Thymus (tissue), 11 donors: Measurements from ENCODE around the gene IQCE. TPM values are rescaled to one million over a fixed set of nuclear protein-coding genes. Genes with fewer than 3 reads are reported as not detected.

Source experiments
- DNase-seq, 9 donors: peaks; one replicate each; pipeline ENCODE4 v3.0.0-alpha.2; 2013; ENCODE audit warnings: low spot score in 9 of 9, low read depth in 6 of 9, missing footprints in 1 of 9
- H3K27ac ChIP-seq, 2 donors: one replicate each; pipeline ENCODE4 v1.5.1; 2013; ENCODE audit warnings: control low read depth in 1 of 2, low read depth in 1 of 2, low read length in 1 of 2, mild to moderate bottlenecking in 1 of 2, moderate library complexity in 1 of 2
- H3K27me3 ChIP-seq, 2 donors: one replicate each; pipeline ENCODE4 v1.5.1; 2013; ENCODE audit warnings: low read length in 1 of 2; ENCODE audit not compliant: control insufficient read depth in 2 of 2, insufficient read depth in 1 of 2
- H3K36me3 ChIP-seq, 2 donors: one replicate each; pipeline ENCODE4 v1.5.1; 2013; ENCODE audit warnings: low read length in 1 of 2, mild to moderate bottlenecking in 1 of 2, moderate library complexity in 1 of 2; ENCODE audit not compliant: control insufficient read depth in 2 of 2, insufficient read depth in 2 of 2
- H3K4me1 ChIP-seq, 2 donors: one replicate each; pipeline ENCODE4 v1.5.1; 2013; ENCODE audit warnings: low read length in 2 of 2; ENCODE audit not compliant: control insufficient read depth in 2 of 2, insufficient read depth in 2 of 2
- H3K4me3 ChIP-seq, 2 donors: one replicate each; pipeline ENCODE4 v1.5.1; 2013; ENCODE audit warnings: low read length in 2 of 2, control low read depth in 1 of 2, mild to moderate bottlenecking in 1 of 2
- H3K9me3 ChIP-seq, 2 donors: one replicate each; pipeline ENCODE4 v1.5.1; 2013; ENCODE audit warnings: low read length in 1 of 2, mild to moderate bottlenecking in 1 of 2; ENCODE audit not compliant: control insufficient read depth in 2 of 2, insufficient read depth in 1 of 2
- WGBS: extraction: QIAGEN DNeasy Blood & Tissue Kit; methylation state at CpG from one replicate; pipeline ENCODE4 v1.1.7; 2013; 5-methylcytosine and 5-hydroxymethylcytosine counted together
- polyA plus RNA-seq: library from polyadenylated mRNA; stranded (reverse); fragments of 200-250 nt; gene quantifications from one replicate; pipeline ENCODE4 v1.2.3, GENCODE V29; 2013
- total RNA-seq: library from RNA; stranded (reverse); fragments of 120-200 nt; gene quantifications from one replicate; pipeline ENCODE4 v1.2.4, GENCODE V29; 2013
- donor health status: healthy.

IQCE gene
- total and polyA plus RNA-seq, 2 donors, result 3.8 to 4.2 TPM

DNA sequence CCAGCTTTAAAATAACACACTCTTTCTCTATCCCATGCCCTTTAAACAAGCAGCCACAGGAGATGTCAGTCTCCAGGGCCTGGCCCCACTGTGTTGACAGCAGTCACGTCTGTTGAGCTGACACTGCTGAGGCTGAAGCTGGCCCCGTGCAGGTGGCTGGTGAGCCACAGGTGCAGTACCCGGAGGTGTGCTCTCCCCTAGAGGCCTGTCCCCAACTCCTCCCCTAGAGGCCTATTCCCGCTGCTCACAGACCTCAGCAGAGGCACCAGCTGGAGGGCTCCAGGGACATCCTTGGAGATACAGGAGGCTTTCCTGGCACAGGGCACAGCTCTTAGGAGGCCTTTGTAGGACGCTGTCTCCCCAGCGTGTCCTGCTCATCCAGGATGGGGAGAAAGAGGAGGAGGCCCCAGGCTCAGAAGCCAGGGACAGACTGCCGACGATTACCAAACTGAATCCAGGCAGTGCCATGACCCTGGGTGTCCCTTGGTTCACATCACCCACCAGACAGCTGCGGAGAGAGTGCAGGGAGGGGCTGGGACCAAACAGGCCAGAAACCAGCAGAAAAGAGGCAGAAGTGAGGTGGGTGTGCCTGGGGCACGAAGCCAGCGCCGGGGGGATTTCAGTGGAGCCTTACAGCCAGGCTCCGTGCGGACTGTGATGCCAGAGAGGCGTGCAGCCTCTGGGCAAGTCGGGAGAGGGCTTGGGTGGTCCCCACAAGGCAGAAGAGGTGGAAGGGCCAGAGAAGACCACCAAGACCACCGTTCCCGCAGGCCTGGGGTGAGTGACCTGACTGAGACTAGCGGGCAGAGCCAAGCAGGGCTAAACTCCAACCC is 54.5 kb downstream of the IQCE start:
- Histone ChIP-seq H3K36me3 (no peaks in the 10 kb centered on the region), H3K27ac (no peak overlapping the region), H3K4me3 (no peak overlapping the region), H3K27me3 (no peaks in the 10 kb centered on the region), H3K9me3 (no peaks in the 10 kb centered on the region), H3K4me1 (peaks cover 0 to 33% of the 10 kb centered on the region in 2 donors)
- no peak for DNase-seq
- 93% methylated on average over 19 of the region's 19 CpGs for WGBS

DNA sequence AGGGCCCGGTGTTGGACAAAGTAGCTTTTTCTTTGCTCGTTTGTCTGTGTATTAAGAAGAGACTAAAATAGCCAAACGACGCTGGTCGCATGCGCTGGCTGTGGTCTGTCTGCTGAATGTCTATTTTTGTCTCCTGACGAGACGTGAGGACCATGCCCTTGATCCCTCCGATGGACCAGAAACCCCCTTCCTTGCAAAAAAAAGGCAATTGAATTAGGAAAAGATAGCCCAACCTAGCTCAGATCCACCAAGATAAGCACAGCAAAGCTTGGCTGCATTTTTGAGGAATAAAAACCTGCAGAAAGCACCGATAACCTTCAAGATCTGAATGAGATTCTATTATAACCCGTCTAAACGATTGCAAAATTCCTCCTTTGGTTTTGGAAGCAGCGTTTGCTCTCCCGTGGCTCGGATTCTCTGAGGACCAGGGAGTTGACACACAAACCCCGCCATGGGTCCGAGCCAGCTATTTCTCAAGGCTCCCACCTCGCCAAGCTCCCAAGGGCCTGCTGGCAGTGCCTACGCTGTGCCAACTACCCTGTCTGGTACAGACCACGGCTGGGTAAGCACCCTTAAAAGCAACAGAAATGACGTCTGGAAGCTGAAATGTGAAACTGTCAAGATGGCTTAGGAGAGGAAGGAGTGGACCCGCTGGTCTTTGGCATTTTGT is 55.3 kb downstream of the IQCE start:
- H3K9me3 ChIP-seq, result no peaks in the 10 kb centered on the region
- no peak for DNase-seq
- H3K4me3 ChIP-seq, result no peak overlapping the region
- H3K27me3 ChIP-seq, result no peaks in the 10 kb centered on the region
- H3K4me1 ChIP-seq, result peaks cover 0 to 26% of the 10 kb centered on the region in 2 donors
- 89% methylated on average over 22 of the region's 22 CpGs for WGBS
- H3K27ac ChIP-seq, result no peak overlapping the region
- H3K36me3 ChIP-seq, result no peaks in the 10 kb centered on the region

DNA sequence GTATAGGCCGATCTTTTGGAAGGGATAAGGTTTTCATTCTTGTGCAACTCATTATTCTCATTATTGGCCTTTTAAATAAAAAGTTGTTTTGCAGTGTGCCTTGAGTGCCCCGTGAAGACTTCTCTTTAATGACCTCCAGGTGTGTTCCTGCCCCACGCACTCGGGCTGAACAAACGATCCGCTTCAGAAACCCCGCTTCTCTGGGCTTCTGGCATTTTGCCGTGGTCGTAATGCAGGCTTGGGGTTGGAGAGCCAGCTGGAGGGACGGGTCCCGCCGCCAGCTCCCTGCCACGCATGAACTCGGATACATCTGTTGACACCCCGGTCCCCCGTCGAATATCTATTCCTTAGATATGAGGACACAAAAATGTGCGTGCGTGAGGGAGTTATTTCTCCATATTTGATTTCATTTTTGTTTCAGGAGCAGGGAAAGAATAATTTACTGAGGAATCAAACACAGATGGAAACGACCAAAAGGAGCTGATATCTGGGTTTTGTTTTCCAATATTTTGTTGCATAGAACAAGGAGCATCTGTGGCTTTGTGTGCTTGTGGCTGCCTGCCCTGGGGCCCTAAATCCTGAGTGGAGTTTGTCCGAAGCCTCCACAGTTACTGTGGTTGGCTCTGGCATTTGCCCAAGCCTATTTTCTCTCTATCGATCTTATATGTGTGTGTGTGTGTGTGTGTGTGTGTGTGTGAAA is 56.0 kb downstream of the IQCE start:
- no peaks in the 10 kb centered on the region for H3K36me3 ChIP-seq
- no peak overlapping the region for H3K27ac ChIP-seq
- no peaks in the 10 kb centered on the region for H3K27me3 ChIP-seq
- H3K4me3 ChIP-seq, result no peak overlapping the region
- WGBS, result 92% methylated on average over 22 of the region's 22 CpGs
- peaks cover 0 to 22% of the 10 kb centered on the region in 2 donors for H3K4me1 ChIP-seq
- DNase-seq, result no peak
- H3K9me3 ChIP-seq, result no peaks in the 10 kb centered on the region

DNA sequence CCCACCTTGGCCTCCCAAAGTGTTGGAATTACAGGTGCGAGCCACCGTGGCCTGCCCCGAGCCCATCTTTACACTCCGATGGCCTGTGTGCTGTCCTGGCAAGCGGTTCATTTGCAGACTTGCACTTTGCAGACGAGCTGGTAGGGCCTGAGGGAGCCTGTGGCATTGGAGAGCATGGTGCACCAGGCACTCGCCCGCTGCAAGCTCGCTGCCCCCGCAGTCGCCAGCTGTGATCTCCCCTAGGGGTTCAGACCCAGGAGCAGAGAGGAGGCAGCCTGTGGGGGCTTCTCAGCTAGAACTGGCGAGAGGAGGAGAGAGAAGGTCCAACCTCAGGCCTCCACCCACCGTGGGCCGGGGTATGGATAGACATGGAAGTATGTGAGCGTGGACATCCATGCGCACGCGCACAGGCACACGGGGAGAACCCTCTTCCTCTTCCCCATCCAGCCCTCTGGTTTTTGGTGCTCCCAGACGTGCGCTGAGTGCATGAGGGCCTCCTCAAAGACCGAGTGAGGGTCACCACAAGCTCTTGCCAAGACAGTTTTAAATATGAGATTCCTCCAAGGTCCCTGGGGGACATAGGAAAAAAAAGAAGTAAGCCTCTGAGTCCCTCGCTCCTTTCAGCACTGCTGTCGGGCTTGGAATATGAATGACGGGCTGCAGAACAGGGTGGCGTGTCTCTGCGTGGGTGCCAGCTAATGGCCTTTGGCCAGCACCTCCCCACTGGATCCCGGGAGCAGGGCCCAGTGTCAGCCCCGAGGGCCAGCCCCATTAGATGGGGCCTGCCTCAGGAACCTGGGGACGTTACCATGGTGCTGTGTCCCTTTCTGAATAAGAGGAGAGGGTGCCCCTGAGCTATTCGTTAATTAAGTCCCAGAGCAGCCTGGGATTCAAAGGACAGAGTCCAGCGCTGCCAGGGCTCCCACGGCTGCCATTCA is 57.9 kb downstream of the IQCE start:
- H3K27ac ChIP-seq, result no peak overlapping the region
- no peaks in the 10 kb centered on the region for H3K9me3 ChIP-seq
- no peaks in the 10 kb centered on the region for H3K36me3 ChIP-seq
- WGBS, result 97% methylated on average over 33 of the region's 33 CpGs
- H3K27me3 ChIP-seq, result no peaks in the 10 kb centered on the region
- peaks cover 0 to 23% of the 10 kb centered on the region in 2 donors for H3K4me1 ChIP-seq
- H3K4me3 ChIP-seq, result no peak overlapping the region
- DNase-seq, result no peak

DNA sequence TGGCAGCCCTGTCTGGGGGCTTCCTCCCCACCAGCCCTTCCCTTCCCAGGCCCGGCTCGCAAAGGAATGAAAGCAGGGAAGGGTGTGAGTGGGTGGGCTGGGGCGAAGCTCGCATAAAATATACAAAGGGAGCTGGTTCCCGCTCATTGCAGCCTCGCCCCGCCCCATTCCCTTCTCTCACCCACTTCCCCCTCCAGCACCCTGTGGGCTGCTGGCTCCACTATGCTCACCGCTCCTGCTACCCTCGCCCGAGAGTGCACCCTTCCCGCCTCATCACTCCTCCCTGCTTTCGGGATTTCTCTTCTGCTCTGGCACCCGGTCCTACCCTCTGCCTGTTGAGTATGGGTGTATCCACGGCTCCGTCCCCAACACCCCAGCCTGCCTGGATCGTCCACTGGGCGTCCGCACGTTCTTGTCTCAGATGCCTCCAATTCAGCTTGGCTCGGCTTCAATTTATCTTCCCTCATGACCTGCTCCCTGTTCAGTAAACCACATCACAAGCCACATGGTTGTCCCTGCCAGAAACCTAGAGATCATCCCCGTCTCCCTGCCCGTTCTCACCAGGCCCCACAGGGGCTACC is 58.6 kb downstream of the IQCE start:
- H3K36me3 ChIP-seq, result no peaks in the 10 kb centered on the region
- no peak for DNase-seq
- WGBS, result 90% methylated on average over 22 of the region's 22 CpGs
- no peak overlapping the region for H3K4me3 ChIP-seq
- peaks cover 0 to 29% of the 10 kb centered on the region in 2 donors for H3K4me1 ChIP-seq
- H3K9me3 ChIP-seq, result no peaks in the 10 kb centered on the region
- no peak overlapping the region for H3K27ac ChIP-seq
- no peaks in the 10 kb centered on the region for H3K27me3 ChIP-seq

DNA sequence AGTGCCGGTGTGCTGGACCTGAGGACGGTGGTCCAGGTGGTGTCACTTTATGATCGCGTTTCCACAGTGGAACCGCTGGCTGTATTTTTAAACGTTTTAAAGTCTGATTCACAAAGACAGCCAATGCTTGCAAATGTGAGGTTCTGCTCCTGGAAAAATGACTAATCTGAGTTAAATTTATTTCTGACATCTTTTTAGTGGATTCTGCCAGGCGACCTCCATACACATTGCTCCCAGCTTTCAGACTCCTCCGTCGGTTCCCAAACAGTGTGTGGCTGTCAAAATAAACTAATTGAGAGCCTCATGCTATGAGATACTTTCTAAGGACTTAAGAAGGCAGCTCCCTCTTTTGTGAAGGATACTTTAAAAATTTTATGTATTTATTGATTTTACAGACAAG is 60.3 kb downstream of the IQCE start:
- DNase-seq, result no peak
- Histone ChIP-seq H3K9me3 (no peaks in the 10 kb centered on the region), H3K27ac (no peak overlapping the region), H3K27me3 (no peaks in the 10 kb centered on the region), H3K36me3 (no peaks in the 10 kb centered on the region), H3K4me3 (no peak overlapping the region), H3K4me1 (peaks cover 0 to 15% of the 10 kb centered on the region in 2 donors)
- 89% methylated on average over 9 of the region's 9 CpGs for WGBS

DNA sequence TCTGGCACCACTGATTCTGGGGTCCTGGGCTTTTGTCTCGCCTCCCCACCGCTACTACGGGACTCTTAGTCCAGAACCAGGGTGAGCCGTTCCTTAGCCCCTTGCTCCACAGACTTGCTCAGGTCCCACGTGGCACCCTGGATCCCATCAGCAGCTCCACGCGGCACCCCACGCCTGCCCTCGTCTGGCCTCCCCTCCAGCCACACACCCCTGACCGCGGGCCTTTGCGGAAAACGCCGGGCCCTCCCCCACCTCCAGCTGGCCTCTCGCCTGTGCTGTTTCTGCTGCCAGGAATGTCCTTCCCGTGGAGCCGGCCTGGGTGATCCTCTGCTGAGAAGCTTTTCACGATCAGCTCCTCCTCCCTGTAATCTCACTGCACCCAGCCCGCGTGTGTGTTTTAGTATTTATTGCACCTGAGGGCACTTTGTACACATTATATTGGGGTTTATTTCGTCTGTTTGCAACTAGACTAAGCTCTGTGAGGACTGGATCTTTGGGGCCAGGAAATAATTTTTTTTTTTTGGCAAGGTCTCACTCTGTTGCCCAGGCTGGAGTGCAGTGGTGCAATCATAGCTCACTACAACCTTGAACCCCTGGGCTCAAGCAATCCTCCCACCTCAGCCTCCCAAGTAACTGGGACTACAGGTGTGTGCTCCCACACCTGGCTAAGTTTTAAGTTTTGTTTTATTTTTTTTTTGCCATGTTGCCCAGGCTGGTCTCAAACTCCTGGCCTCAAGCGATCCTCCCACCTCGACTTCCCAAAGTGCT is 62.5 kb downstream of the IQCE start:
- DNase-seq, result no peak
- peaks cover 0 to 15% of the 10 kb centered on the region in 2 donors for H3K4me1 ChIP-seq
- no peak overlapping the region for H3K27ac ChIP-seq
- no peaks in the 10 kb centered on the region for H3K36me3 ChIP-seq
- H3K27me3 ChIP-seq, result no peaks in the 10 kb centered on the region
- WGBS, result 93% methylated on average over 23 of the region's 23 CpGs
- H3K4me3 ChIP-seq, result no peak overlapping the region
- H3K9me3 ChIP-seq, result no peaks in the 10 kb centered on the region
